OCI-LY1 (cell line): ENCODE measurements around the gene DLGAP4.

Experiments
- H2AFZ ChIP-seq: fragments of 200-600 bp; sonication (generic), shearing (Covaris generic); 2 replicates; pipeline ENCODE4 v1.6.0; 2014; ENCODE audit warnings: antibody characterized with exemption, mild to moderate bottlenecking, low read length
- H3F3A ChIP-seq: fragments of 200-600 bp; sonication (generic), shearing (Covaris generic); 2 replicates; pipeline ENCODE4 v1.6.0; 2014; ENCODE audit warnings: mild to moderate bottlenecking, antibody characterized with exemption, low read length, moderate library complexity; ENCODE audit not compliant: insufficient read depth
- H3K27ac ChIP-seq: fragments of 200-600 bp; sonication (generic); 2 replicates; pipeline ENCODE4 v1.5.1; 2014; ENCODE audit warnings: low read length, mixed run types, mild to moderate bottlenecking, low read depth; ENCODE audit not compliant: poor library complexity, severe bottlenecking
- H3K27me3 ChIP-seq: fragments of 200-600 bp; sonication (generic); 2 replicates; pipeline ENCODE4 v1.6.0; 2014; ENCODE audit warnings: antibody characterized with exemption, mild to moderate bottlenecking, low read length, moderate library complexity; ENCODE audit not compliant: insufficient read depth
- H3K36me3 ChIP-seq: fragments of 200-600 bp; sonication (generic); 2 replicates; pipeline ENCODE4 v1.6.1; 2014; ENCODE audit warnings: mild to moderate bottlenecking, antibody characterized with exemption, low read length, moderate library complexity, mixed read lengths; ENCODE audit not compliant: insufficient read depth
- H3K4me1 ChIP-seq: fragments of 200-600 bp; sonication (generic); 2 replicates; pipeline ENCODE4 v1.5.1; 2014; ENCODE audit warnings: mild to moderate bottlenecking, low read length, moderate library complexity; ENCODE audit not compliant: insufficient read depth, severe bottlenecking
- H3K4me2 ChIP-seq: fragments of 200-600 bp; sonication (generic), shearing (Covaris generic); 2 replicates; pipeline ENCODE4 v1.6.1; 2014; ENCODE audit warnings: low read length
- H3K4me3 ChIP-seq: fragments of 200-600 bp; sonication (generic); 2 replicates; pipeline ENCODE4 v1.5.1; 2014; ENCODE audit warnings: low read length, low read depth, mild to moderate bottlenecking, mixed read lengths; ENCODE audit not compliant: poor library complexity, severe bottlenecking
- H3K79me2 ChIP-seq: fragments of 200-600 bp; shearing (Covaris generic); 2 replicates; pipeline ENCODE4 v1.6.1; 2016; ENCODE audit warnings: mixed run types, low read length, mixed read lengths; ENCODE audit not compliant: insufficient read depth
- H3K9ac ChIP-seq: fragments of 200-600 bp; sonication (generic), shearing (Covaris generic); 2 replicates; pipeline ENCODE4 v1.6.1; 2014; ENCODE audit warnings: mild to moderate bottlenecking, low read length, mixed read lengths
- H3K9me2 ChIP-seq: fragments of 200-600 bp; sonication (generic), shearing (Covaris generic); 2 replicates; pipeline ENCODE4 v1.6.1; 2014; ENCODE audit warnings: low read depth, mild to moderate bottlenecking, low read length, mixed read lengths
- H3K9me3 ChIP-seq: fragments of 200-600 bp; shearing (Covaris generic); 2 replicates; pipeline ENCODE4 v1.6.1; 2014; ENCODE audit warnings: low read length, mixed read lengths
- H4K20me1 ChIP-seq: fragments of 200-600 bp; sonication (generic), shearing (Covaris generic); 2 replicates; pipeline ENCODE4 v1.6.0; 2016; ENCODE audit warnings: mild to moderate bottlenecking, low read length; ENCODE audit not compliant: insufficient read depth
- EZH2 ChIP-seq: fragments of 200-600 bp; sonication (generic), shearing (Covaris generic); IDR thresholded peaks from 2 replicates; pipeline ENCODE4 v1.8.0; 2017; ENCODE audit warnings: borderline replicate concordance, mixed run types, mild to moderate bottlenecking, antibody characterized with exemption, low read length, moderate library complexity, mixed read lengths
- TF ChIP-seq, protein P1 (sequence below): fragments of 200-600 bp; sonication (generic), shearing (Covaris generic); IDR thresholded peaks from 2 replicates; pipeline ENCODE4 v1.5.1; 2017; ENCODE audit warnings: mild to moderate bottlenecking, antibody characterized with exemption, low read length, moderate library complexity, mixed read lengths

DLGAP4 gene

GRCh38 chr20:36367370-36367745 lies 61.2 kb downstream of the DLGAP4 start:
- no peaks in the 10 kb centered on the region for H3K9me3 ChIP-seq
- no peaks in the 10 kb centered on the region for H3F3A ChIP-seq
- H3K9me2 ChIP-seq: no peaks in the 10 kb centered on the region

DNA sequence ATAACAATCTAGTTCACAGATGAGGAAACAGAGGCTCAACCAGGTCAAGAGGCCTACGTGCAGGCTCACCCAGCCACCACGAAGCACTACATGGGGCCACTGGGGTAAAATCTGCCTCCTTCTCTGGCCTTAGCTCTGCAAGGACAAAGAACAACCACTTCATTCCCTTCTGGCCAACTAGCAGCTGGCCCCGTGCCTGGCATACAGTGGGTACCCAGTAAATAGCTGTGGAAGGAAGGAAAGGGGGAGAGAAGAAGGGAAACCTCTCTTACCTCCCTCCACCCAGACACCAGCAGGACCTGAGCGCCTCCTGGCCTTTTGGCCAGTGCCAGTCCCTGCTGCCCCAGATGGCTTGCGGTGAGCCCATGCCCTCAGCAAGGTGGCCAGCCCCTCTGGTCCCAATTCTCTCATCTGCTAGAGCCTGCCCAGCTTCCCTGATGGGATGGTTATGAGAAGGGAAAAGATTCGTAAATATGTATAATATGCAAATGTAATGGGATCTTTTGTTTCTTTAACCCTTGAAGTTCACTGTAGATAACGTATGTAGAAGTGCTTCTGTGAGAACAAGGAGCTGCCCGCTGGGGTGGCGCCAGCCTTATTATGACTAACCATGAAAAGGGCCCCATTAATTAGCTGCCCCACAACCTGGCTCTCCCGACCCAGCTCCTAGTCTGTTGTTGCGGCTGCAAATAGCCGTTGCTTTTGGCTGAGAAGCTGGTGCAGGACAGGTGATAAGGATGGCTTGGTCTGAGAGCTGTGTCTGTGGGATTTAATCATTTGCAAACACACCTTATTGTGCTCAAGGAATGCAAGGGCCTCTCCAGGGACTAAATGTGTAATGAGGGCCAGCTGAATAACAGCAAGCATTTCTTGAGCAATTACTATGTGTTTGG lies 62.0 kb downstream of the DLGAP4 start:
- Histone ChIP-seq H3K9me3 (no peaks in the 10 kb centered on the region), H4K20me1 (no peaks in the 10 kb centered on the region), H3K4me1 (no peaks in the 10 kb centered on the region), H3K4me3 (no peak overlapping the region), H2AFZ (no peak overlapping the region), H3K9ac (no peak overlapping the region), H3K4me2 (no peak overlapping the region), H3K36me3 (no peaks in the 10 kb centered on the region), H3K27me3 (no peaks in the 10 kb centered on the region), H3F3A (no peaks in the 10 kb centered on the region), H3K9me2 (no peaks in the 10 kb centered on the region), H3K79me2 (no peaks in the 10 kb centered on the region), H3K27ac (no peak overlapping the region)
- TF ChIP-seq, protein P1, sequence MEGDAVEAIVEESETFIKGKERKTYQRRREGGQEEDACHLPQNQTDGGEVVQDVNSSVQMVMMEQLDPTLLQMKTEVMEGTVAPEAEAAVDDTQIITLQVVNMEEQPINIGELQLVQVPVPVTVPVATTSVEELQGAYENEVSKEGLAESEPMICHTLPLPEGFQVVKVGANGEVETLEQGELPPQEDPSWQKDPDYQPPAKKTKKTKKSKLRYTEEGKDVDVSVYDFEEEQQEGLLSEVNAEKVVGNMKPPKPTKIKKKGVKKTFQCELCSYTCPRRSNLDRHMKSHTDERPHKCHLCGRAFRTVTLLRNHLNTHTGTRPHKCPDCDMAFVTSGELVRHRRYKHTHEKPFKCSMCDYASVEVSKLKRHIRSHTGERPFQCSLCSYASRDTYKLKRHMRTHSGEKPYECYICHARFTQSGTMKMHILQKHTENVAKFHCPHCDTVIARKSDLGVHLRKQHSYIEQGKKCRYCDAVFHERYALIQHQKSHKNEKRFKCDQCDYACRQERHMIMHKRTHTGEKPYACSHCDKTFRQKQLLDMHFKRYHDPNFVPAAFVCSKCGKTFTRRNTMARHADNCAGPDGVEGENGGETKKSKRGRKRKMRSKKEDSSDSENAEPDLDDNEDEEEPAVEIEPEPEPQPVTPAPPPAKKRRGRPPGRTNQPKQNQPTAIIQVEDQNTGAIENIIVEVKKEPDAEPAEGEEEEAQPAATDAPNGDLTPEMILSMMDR: no peak
- no peak for TF ChIP-seq EZH2

More at GRCh38 chr20:36367370-36367745, 61.2 kb downstream of the DLGAP4 start:
- H3K27ac ChIP-seq: no peak overlapping the region
- H4K20me1 ChIP-seq: no peaks in the 10 kb centered on the region
- H3K36me3 ChIP-seq: no peaks in the 10 kb centered on the region
- no peak overlapping the region for H3K9ac ChIP-seq
- H3K4me3 ChIP-seq: no peak overlapping the region
- H2AFZ ChIP-seq: no peak overlapping the region
- H3K4me2 ChIP-seq: no peak overlapping the region
- H3K4me1 ChIP-seq: no peaks in the 10 kb centered on the region
- TF ChIP-seq EZH2: no peak
- TF ChIP-seq, protein P1: no peak
- H3K79me2 ChIP-seq: no peaks in the 10 kb centered on the region
- H3K27me3 ChIP-seq: no peaks in the 10 kb centered on the region

DNA sequence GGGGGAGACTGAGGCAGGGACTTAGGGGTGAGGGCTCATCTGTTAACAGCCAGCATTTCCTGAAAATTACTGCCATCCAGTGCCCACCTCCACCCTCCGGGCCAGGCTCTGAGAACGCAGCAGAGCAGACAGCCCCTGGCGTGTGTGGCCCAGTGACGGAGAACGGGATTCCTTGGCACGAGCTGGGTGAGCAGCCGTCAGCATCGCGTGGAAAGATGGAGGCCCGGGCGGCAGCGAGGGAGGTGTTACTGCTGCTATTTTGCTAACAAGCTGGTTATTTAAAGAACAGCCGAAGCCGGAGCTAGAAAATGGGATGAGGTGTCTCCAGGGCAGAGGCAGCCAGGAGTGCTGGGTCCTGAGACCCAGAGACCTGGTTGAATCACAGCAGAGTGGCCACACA lies 62.7 kb downstream of the DLGAP4 start:
- Histone ChIP-seq H3K36me3 (no peaks in the 10 kb centered on the region), H3K4me2 (no peak overlapping the region), H3K9me2 (no peaks in the 10 kb centered on the region), H3K4me3 (no peak overlapping the region), H2AFZ (no peak overlapping the region), H3K9me3 (no peaks in the 10 kb centered on the region), H3K27ac (no peak overlapping the region), H4K20me1 (no peaks in the 10 kb centered on the region), H3K9ac (no peak overlapping the region), H3K27me3 (no peaks in the 10 kb centered on the region), H3K4me1 (no peaks in the 10 kb centered on the region), H3K79me2 (no peaks in the 10 kb centered on the region), H3F3A (no peaks in the 10 kb centered on the region)
- TF ChIP-seq EZH2: no peak
- TF ChIP-seq, protein P1: no peak
